H1 (cell line): Measurements from ENCODE around the gene NRSN2. TPM values are rescaled to one million over a fixed set of nuclear protein-coding genes. Genes with fewer than 3 reads are reported as not detected.
A peak's percentile ranks its signal among the peaks of the same experiment; 100 is the strongest.

Experiments used
- CTCF ChIA-PET: fragments of 300-600 bp; sonication (Branson Sonifier 250); formaldehyde crosslinking; loops from one replicate; lab custom pipeline; 2021; ENCODE audit not compliant: partially characterized antibody; lab: Charles Lee
- POLR2A ChIA-PET: fragments of 300-600 bp; sonication (Branson Sonifier 250); formaldehyde crosslinking; loops from one replicate; lab custom pipeline; 2021; ENCODE audit warnings: inconsistent platforms; ENCODE audit not compliant: partially characterized antibody; lab: Charles Lee
- DNase-seq, 2 experiments: peaks; one replicate each; pipeline versions ENCODE4 v3.0.0 to v3.0.0-alpha.2; 2010 to 2022; ENCODE audit warnings: low spot score in 2 of 2, low read depth in 1 of 2, mixed read lengths in 1 of 2
- FAIRE-seq: peaks from 2 replicates; lab custom pipeline; 2011; peaks lifted over from hg19 to GRCh38; lab: Jason Lieb, UNC
- H2AFZ ChIP-seq: 2 replicates; pipeline ENCODE4 v1.8.1; 2012; ENCODE audit warnings: low read length, inconsistent platforms
- H2AK5ac ChIP-seq: 2 replicates; pipeline ENCODE4 v1.6.1; 2013; ENCODE audit warnings: low read depth, low read length
- H2BK120ac ChIP-seq: replicated peaks from 2 replicates; pipeline ENCODE3; 2013; ENCODE audit warnings: low read depth, low read length, inconsistent platforms
- H2BK12ac ChIP-seq: 2 replicates; pipeline ENCODE4 v1.6.1; 2013; ENCODE audit warnings: low read depth, low read length
- H2BK15ac ChIP-seq: 2 replicates; pipeline ENCODE4 v1.6.1; 2013; ENCODE audit warnings: low read length
- H2BK20ac ChIP-seq: 2 replicates; pipeline ENCODE4 v1.6.1; 2013; ENCODE audit warnings: low read length
- H2BK5ac ChIP-seq: 2 replicates; pipeline ENCODE4 v1.6.1; 2013; ENCODE audit warnings: low read depth, low read length
- H3K14ac ChIP-seq: 2 replicates; pipeline ENCODE4 v1.6.1; 2013; ENCODE audit warnings: inconsistent platforms; ENCODE audit not compliant: insufficient read length
- H3K18ac ChIP-seq: 2 replicates; pipeline ENCODE4 v1.6.1; 2013; ENCODE audit warnings: low read length; ENCODE audit errors: extremely low read depth
- H3K23ac ChIP-seq: 2 replicates; pipeline ENCODE4 v1.6.1; 2013; ENCODE audit warnings: inconsistent platforms; ENCODE audit not compliant: insufficient read length
- H3K23me2 ChIP-seq: 2 replicates; pipeline ENCODE4 v1.6.1; 2013; ENCODE audit warnings: low read depth, low read length
- H3K27ac ChIP-seq: 2 replicates; pipeline ENCODE4 v1.6.1; 2011; ENCODE audit warnings: low read depth, low read length, inconsistent platforms
- H3K27me3 ChIP-seq, 4 experiments: replicated peaks in 1 of 4; 1 replicate in 1 of 4; 2 replicates in 3 of 4; pipeline versions ENCODE4 v1.6.1 to v1.8.1; 2011 to 2013; ENCODE audit warnings: low read length in 3 of 4, mild to moderate bottlenecking in 3 of 4, inconsistent platforms in 2 of 4, mixed read lengths in 2 of 4, moderate library complexity in 1 of 4; ENCODE audit not compliant: control insufficient read depth in 3 of 4, insufficient read depth in 3 of 4; ENCODE audit errors: extremely low read depth in 1 of 4
- H3K36me3 ChIP-seq, 4 experiments: 2 replicates each; pipeline versions ENCODE4 v1.6.1 to v1.8.1; 2011 to 2013; ENCODE audit warnings: mild to moderate bottlenecking in 4 of 4, low read length in 3 of 4, moderate library complexity in 2 of 4, control low read depth in 1 of 4, inconsistent platforms in 1 of 4; ENCODE audit not compliant: insufficient read depth in 4 of 4, control insufficient read depth in 2 of 4
- H3K4ac ChIP-seq: replicated peaks from 2 replicates; pipeline ENCODE3; 2013; ENCODE audit warnings: low read length, low read depth, mixed read lengths, inconsistent platforms; ENCODE audit not compliant: insufficient read length
- H3K4me1 ChIP-seq, 4 experiments: replicated peaks in 1 of 4; 1 replicate in 1 of 4; 2 replicates in 3 of 4; pipeline versions ENCODE4 v1.6.1 to v1.8.1; 2011 to 2013; ENCODE audit warnings: low read length in 3 of 4, inconsistent platforms in 2 of 4, mixed read lengths in 1 of 4; ENCODE audit not compliant: insufficient read depth in 4 of 4, control insufficient read depth in 3 of 4
- H3K4me2 ChIP-seq, 2 experiments: 2 replicates each; pipeline versions ENCODE4 v1.6.1 to v1.8.1; 2011 to 2013; ENCODE audit warnings: low read depth in 2 of 2, low read length in 2 of 2, control low read depth in 1 of 2, inconsistent platforms in 1 of 2, mild to moderate bottlenecking in 1 of 2; ENCODE audit not compliant: insufficient read depth in 1 of 2
- H3K4me3 ChIP-seq, 4 experiments: fragments of 200-600, 300-600 bp in 1 of 4; sonication (generic), shearing (Covaris generic), sonication (Bioruptor Twin) in 1 of 4; 2 replicates each; pipeline versions ENCODE4 v1.5.1 to v1.8.1; 2011 to 2016; ENCODE audit warnings: low read length in 4 of 4, low read depth in 3 of 4, control low read depth in 2 of 4, inconsistent platforms in 2 of 4, mild to moderate bottlenecking in 2 of 4, mixed read lengths in 1 of 4, moderate library complexity in 1 of 4; ENCODE audit not compliant: insufficient read depth in 2 of 4; ENCODE audit errors: extremely low read depth in 1 of 4
- H3K56ac ChIP-seq: replicated peaks from 2 replicates; pipeline ENCODE3; 2013; ENCODE audit warnings: low read depth, mild to moderate bottlenecking, mixed read lengths, low read length, inconsistent platforms; ENCODE audit not compliant: insufficient read length
- H3K79me1 ChIP-seq: 2 replicates; pipeline ENCODE4 v1.6.1; 2013; ENCODE audit warnings: low read depth, low read length, control low read depth
- H3K79me2 ChIP-seq, 2 experiments: 2 replicates each; pipeline versions ENCODE4 v1.6.1 to v1.8.1; 2012 to 2013; ENCODE audit warnings: low read length in 2 of 2, mild to moderate bottlenecking in 2 of 2, inconsistent platforms in 1 of 2; ENCODE audit not compliant: insufficient read depth in 2 of 2, control insufficient read depth in 1 of 2
- H3K9ac ChIP-seq, 4 experiments: replicated peaks in 1 of 4; 1 replicate in 1 of 4; 2 replicates in 3 of 4; pipeline versions ENCODE4 v1.6.1 to v1.8.1; 2011 to 2013; ENCODE audit warnings: low read depth in 3 of 4, low read length in 3 of 4, control low read depth in 2 of 4, mild to moderate bottlenecking in 2 of 4, moderate library complexity in 2 of 4, inconsistent platforms in 1 of 4; ENCODE audit errors: extremely low read depth in 1 of 4
- H3K9me3 ChIP-seq, 2 experiments: 2 replicates each; pipeline versions ENCODE4 v1.6.1 to v1.8.1; 2012 to 2013; ENCODE audit warnings: mild to moderate bottlenecking in 2 of 2, moderate library complexity in 2 of 2, control low read depth in 1 of 2, inconsistent platforms in 1 of 2, low read depth in 1 of 2, low read length in 1 of 2, mixed read lengths in 1 of 2; ENCODE audit not compliant: insufficient read depth in 2 of 2
- H4K20me1 ChIP-seq, 2 experiments: replicated peaks in 1 of 2; 2 replicates each; pipeline versions ENCODE3 to v1.8.1; 2011 to 2013; ENCODE audit warnings: inconsistent platforms in 2 of 2, low read length in 2 of 2, mild to moderate bottlenecking in 1 of 2; ENCODE audit not compliant: insufficient read depth in 2 of 2, control insufficient read depth in 1 of 2
- H4K5ac ChIP-seq: 2 replicates; pipeline ENCODE4 v1.6.1; 2013; ENCODE audit warnings: low read length, low read depth, mixed read lengths, inconsistent platforms; ENCODE audit not compliant: insufficient read length
- H4K8ac ChIP-seq: 2 replicates; pipeline ENCODE4 v1.8.0; 2013; ENCODE audit warnings: mild to moderate bottlenecking, moderate library complexity, low read length, inconsistent platforms; ENCODE audit not compliant: insufficient read depth; ENCODE audit errors: extremely low read depth
- H4K91ac ChIP-seq: replicated peaks from 2 replicates; pipeline ENCODE3; 2013; ENCODE audit warnings: low read length, mixed read lengths, inconsistent platforms; ENCODE audit not compliant: insufficient read length
- YY1 ChIP-seq: IDR thresholded peaks from 2 replicates; pipeline ENCODE4 v1.6.1; 2011; ENCODE audit warnings: low read depth, mild to moderate bottlenecking, low read length
- WGBS, 2 experiments: shearing (Covaris generic) in 1 of 2; methylation state at CpG; one replicate each; pipeline versions ENCODE4 v1.1.6 to v1.1.7; 2013 to 2015; ENCODE audit warnings: low lambda C conversion rate in 2 of 2, mixed read lengths in 2 of 2, inconsistent platforms in 1 of 2, low coverage in 1 of 2, missing lambda C conversion rate in 1 of 2; ENCODE audit not compliant: insufficient replicate concordance in 2 of 2, insufficient coverage in 1 of 2, insufficient read length in 1 of 2; ENCODE audit errors: extremely low coverage in 1 of 2, missing lambda C conversion rate in 1 of 2; 5-methylcytosine and 5-hydroxymethylcytosine counted together
- polyA plus RNA-seq, 7 experiments: library from polyadenylated mRNA; depleted of rRNA in 3 of 7; stranded (reverse) in 5 of 7; unstranded in 2 of 7; fragments of >200 nt in 5 of 7; fragments of 200-250 nt in 2 of 7; gene quantifications; 1 replicate in 5 of 7; 2 replicates in 1 of 7; 4 replicates in 1 of 7; pipeline versions ENCODE4 v1.2.1 to v1.2.3, GENCODE V29; 2011 to 2013; ENCODE audit warnings: missing spikeins in 2 of 7, mixed read lengths in 2 of 7
- total RNA-seq: library from RNA; stranded (reverse); fragmentation: NEBNext Ultra II Directional; extraction: Animal tissue kit (Norgen Biotek cat#: 25700); gene quantifications from 2 replicates; pipeline ENCODE4 v1.2.1, GENCODE V29; 2021

NRSN2 gene
- total and polyA plus RNA-seq, 2 of the 8 experiments (the other 6 are each of a cell fraction or from before 2014, with no cell fraction given), result 19.4 to 33.3 TPM

- no peak overlapping the region for H2BK15ac ChIP-seq
- TF ChIP-seq YY1, result no peak
- TF ChIP-seq, all 59 proteins: peak for 0
- Histone ChIP-seq H2AFZ (no peak overlapping the region), H3K9me3 (no peaks in the 10 kb centered on the region), H3K79me2 (no peaks in the 10 kb centered on the region), H3K36me3 (no peaks in the 10 kb centered on the region), H3K23me2 (peaks cover 4% of the 10 kb centered on the region), H3K4ac (no peak overlapping the region), H2BK20ac (no peak overlapping the region), H4K91ac (no peak overlapping the region), H3K9ac (no peak overlapping the region), H3K4me2 (peak overlapping the region; percentile 19 to 92; a peak in 3 of 4 replicates), H3K18ac (no peak overlapping the region), H3K4me3 (peak overlapping the region in 1 of 4 experiments; percentile 44; a peak in 2 of 8 replicates), H2BK12ac (no peak overlapping the region), H3K27ac (no peak overlapping the region), H2BK120ac (no peak overlapping the region), H3K79me1 (no peaks in the 10 kb centered on the region), H4K8ac (no peak overlapping the region), H3K27me3 (no peaks in the 10 kb centered on the region), H3K56ac (no peak overlapping the region), H4K20me1 (no peaks in the 10 kb centered on the region), H3K14ac (no peak overlapping the region), H3K23ac (no peak overlapping the region), H4K5ac (no peak overlapping the region), H3K4me1 (peaks cover 4 to 9% (median 6%) of the 10 kb centered on the region in 4 experiments; a peak in 6 of 7 replicates), H2BK5ac (no peak overlapping the region), H2AK5ac (no peak overlapping the region)
- DNase-seq (no peak), FAIRE-seq (no peak)
- ChIA-PET CTCF (interaction anchor here (1.0 to 4.5 kb wide), 4 partner anchors 11 to 44 kb away, joined by 3 to 30 read pairs (median 24); no protein-coding TSS in a partner anchor), POLR2A (interaction anchor here (1.9 to 6.4 kb wide), 4 partner anchors 12 to 37 kb away, joined by 6 to 97 read pairs (median 48); partner anchors contain the start of genes NRSN2, SOX12 and ZCCHC3)
- 1% methylated on average over 7 of the region's 7 CpGs; no CpG with 5 or more reads in 1 of the 2 experiments for WGBS, 2 experiments
Measured at GRCh38 chr20:310645-311044, 36.3 kb upstream of the NRSN2 start.
